ENCODE results near the gene SEPTIN12. TPM values are rescaled to one million over a fixed set of nuclear protein-coding genes. Genes with fewer than 3 reads are reported as not detected.

SEPTIN12 gene
- total RNA-seq, 1 experiment from 2014 or later: not detected

- Histone ChIP-seq H3K9me2 (replicated peaks; ENCODE audit: insufficient read depth, low read length) (no peaks in the 10 kb centered on the region), H3K9me3 (ENCODE audit: low read length) (no peaks in the 10 kb centered on the region), H2AFZ (ENCODE audit: low read length) (no peak overlapping the region), H3K27me3 (ENCODE audit: low read length) (no peaks in the 10 kb centered on the region), H3K4me1 (ENCODE audit: low read length) (no peaks in the 10 kb centered on the region), H4K20me1 (ENCODE audit: insufficient read depth, low read depth, low read length) (no peaks in the 10 kb centered on the region), H3K4me3 (ENCODE audit: low read length) (no peak overlapping the region), H3K27ac (ENCODE audit: low read length) (no peak overlapping the region), H3K36me3 (ENCODE audit: insufficient read depth, low read length) (peaks cover 35% of the 10 kb centered on the region), H3K9ac (ENCODE audit: low read length) (no peak overlapping the region), H3K79me2 (ENCODE audit: low read length) (no peaks in the 10 kb centered on the region), H3K4me2 (ENCODE audit: low read depth, low read length, poor library complexity, severe bottlenecking) (no peak overlapping the region)
- no peak for DNase-seq
These were observed 38.8 kb upstream of the SEPTIN12 start for GRCh38 chr16:4826980-4827379.

GRCh38 chr16:4826526-4826925 lies 38.4 kb upstream of the SEPTIN12 start:
- Histone ChIP-seq H3K9me3 (ENCODE audit: low read length) (no peaks in the 10 kb centered on the region), H3K4me1 (ENCODE audit: low read length) (no peaks in the 10 kb centered on the region), H3K9me2 (replicated peaks; ENCODE audit: insufficient read depth, low read length) (no peaks in the 10 kb centered on the region), H3K9ac (ENCODE audit: low read length) (no peak overlapping the region), H3K4me2 (ENCODE audit: low read depth, low read length, poor library complexity, severe bottlenecking) (no peak overlapping the region), H4K20me1 (ENCODE audit: insufficient read depth, low read depth, low read length) (no peaks in the 10 kb centered on the region), H3K79me2 (ENCODE audit: low read length) (no peaks in the 10 kb centered on the region), H3K36me3 (ENCODE audit: insufficient read depth, low read length) (peaks cover 36% of the 10 kb centered on the region), H3K27ac (ENCODE audit: low read length) (no peak overlapping the region), H3K4me3 (ENCODE audit: low read length) (no peak overlapping the region), H3K27me3 (ENCODE audit: low read length) (no peaks in the 10 kb centered on the region), H2AFZ (ENCODE audit: low read length) (no peak overlapping the region)
- DNase-seq: no peak

- Histone ChIP-seq H3K9me3 (ENCODE audit: low read length) (no peaks in the 10 kb centered on the region), H3K36me3 (ENCODE audit: insufficient read depth, low read length) (peaks cover 41% of the 10 kb centered on the region), H3K4me3 (ENCODE audit: low read length) (no peak overlapping the region), H2AFZ (ENCODE audit: low read length) (no peak overlapping the region), H4K20me1 (ENCODE audit: insufficient read depth, low read depth, low read length) (no peaks in the 10 kb centered on the region), H3K4me2 (ENCODE audit: low read depth, low read length, poor library complexity, severe bottlenecking) (no peak overlapping the region), H3K4me1 (ENCODE audit: low read length) (no peaks in the 10 kb centered on the region), H3K9ac (ENCODE audit: low read length) (no peak overlapping the region), H3K27ac (ENCODE audit: low read length) (no peak overlapping the region), H3K79me2 (ENCODE audit: low read length) (no peaks in the 10 kb centered on the region), H3K27me3 (ENCODE audit: low read length) (no peaks in the 10 kb centered on the region), H3K9me2 (replicated peaks; ENCODE audit: insufficient read depth, low read length) (no peaks in the 10 kb centered on the region)
- no peak for DNase-seq
These were observed 37.1 kb upstream of the SEPTIN12 start for GRCh38 chr16:4825196-4825595.

- Histone ChIP-seq H4K20me1 (ENCODE audit: insufficient read depth, low read depth, low read length) (no peaks in the 10 kb centered on the region), H3K4me2 (ENCODE audit: low read depth, low read length, poor library complexity, severe bottlenecking) (no peak overlapping the region), H3K9me3 (ENCODE audit: low read length) (no peaks in the 10 kb centered on the region), H2AFZ (ENCODE audit: low read length) (no peak overlapping the region), H3K79me2 (ENCODE audit: low read length) (no peaks in the 10 kb centered on the region), H3K27ac (ENCODE audit: low read length) (no peak overlapping the region), H3K4me3 (ENCODE audit: low read length) (no peak overlapping the region), H3K9me2 (replicated peaks; ENCODE audit: insufficient read depth, low read length) (no peaks in the 10 kb centered on the region), H3K27me3 (ENCODE audit: low read length) (no peaks in the 10 kb centered on the region), H3K9ac (ENCODE audit: low read length) (no peak overlapping the region), H3K4me1 (ENCODE audit: low read length) (no peaks in the 10 kb centered on the region), H3K36me3 (ENCODE audit: insufficient read depth, low read length) (peaks cover 40% of the 10 kb centered on the region)
- no peak for DNase-seq
These were observed 32.5 kb upstream of the SEPTIN12 start for GRCh38 chr16:4820652-4821051.

- Histone ChIP-seq H2AFZ (ENCODE audit: low read length) (no peak overlapping the region), H3K9me2 (replicated peaks; ENCODE audit: insufficient read depth, low read length) (no peaks in the 10 kb centered on the region), H3K4me3 (ENCODE audit: low read length) (no peak overlapping the region), H3K27ac (ENCODE audit: low read length) (no peak overlapping the region), H4K20me1 (ENCODE audit: insufficient read depth, low read depth, low read length) (no peaks in the 10 kb centered on the region), H3K9me3 (ENCODE audit: low read length) (no peaks in the 10 kb centered on the region), H3K36me3 (ENCODE audit: insufficient read depth, low read length) (peaks cover 29% of the 10 kb centered on the region), H3K4me1 (ENCODE audit: low read length) (no peaks in the 10 kb centered on the region), H3K9ac (ENCODE audit: low read length) (no peak overlapping the region), H3K79me2 (ENCODE audit: low read length) (no peaks in the 10 kb centered on the region), H3K4me2 (ENCODE audit: low read depth, low read length, poor library complexity, severe bottlenecking) (no peak overlapping the region), H3K27me3 (ENCODE audit: low read length) (no peaks in the 10 kb centered on the region)
- no peak for DNase-seq
These were observed 26.5 kb upstream of the SEPTIN12 start for GRCh38 chr16:4814542-4815173.

- no peak overlapping the region for H2AFZ ChIP-seq (ENCODE audit: low read length)
- H3K4me3 ChIP-seq (ENCODE audit: low read length): no peak overlapping the region
- H3K9ac ChIP-seq (ENCODE audit: low read length): no peak overlapping the region
- H3K36me3 ChIP-seq (ENCODE audit: insufficient read depth, low read length): peaks cover 26% of the 10 kb centered on the region
- no peaks in the 10 kb centered on the region for H3K9me3 ChIP-seq (ENCODE audit: low read length)
- H4K20me1 ChIP-seq (ENCODE audit: insufficient read depth, low read depth, low read length): no peaks in the 10 kb centered on the region
- no peak overlapping the region for H3K4me2 ChIP-seq (ENCODE audit: low read depth, low read length, poor library complexity, severe bottlenecking)
- no peak for DNase-seq
- H3K27me3 ChIP-seq (ENCODE audit: low read length): no peaks in the 10 kb centered on the region
- H3K9me2 ChIP-seq (replicated peaks; ENCODE audit: insufficient read depth, low read length): no peaks in the 10 kb centered on the region
- H3K27ac ChIP-seq (ENCODE audit: low read length): no peak overlapping the region
- no peaks in the 10 kb centered on the region for H3K79me2 ChIP-seq (ENCODE audit: low read length)
- H3K4me1 ChIP-seq (ENCODE audit: low read length): no peaks in the 10 kb centered on the region
These were observed 25.9 kb upstream of the SEPTIN12 start for GRCh38 chr16:4814046-4814445.

GRCh38 chr16:4813251-4814003 lies 25.3 kb upstream of the SEPTIN12 start:
- no peaks in the 10 kb centered on the region for H3K4me1 ChIP-seq (ENCODE audit: low read length)
- no peak overlapping the region for H3K9ac ChIP-seq (ENCODE audit: low read length)
- H3K9me2 ChIP-seq (replicated peaks; ENCODE audit: insufficient read depth, low read length): no peaks in the 10 kb centered on the region
- no peaks in the 10 kb centered on the region for H3K27me3 ChIP-seq (ENCODE audit: low read length)
- H4K20me1 ChIP-seq (ENCODE audit: insufficient read depth, low read depth, low read length): no peaks in the 10 kb centered on the region
- no peak overlapping the region for H2AFZ ChIP-seq (ENCODE audit: low read length)
- no peak for DNase-seq
- H3K4me2 ChIP-seq (ENCODE audit: low read depth, low read length, poor library complexity, severe bottlenecking): no peak overlapping the region
- H3K4me3 ChIP-seq (ENCODE audit: low read length): no peak overlapping the region
- H3K36me3 ChIP-seq (ENCODE audit: insufficient read depth, low read length): peaks cover 26% of the 10 kb centered on the region
- H3K9me3 ChIP-seq (ENCODE audit: low read length): no peaks in the 10 kb centered on the region
- no peak overlapping the region for H3K27ac ChIP-seq (ENCODE audit: low read length)
- H3K79me2 ChIP-seq (ENCODE audit: low read length): no peaks in the 10 kb centered on the region

- Histone ChIP-seq H3K9ac (ENCODE audit: low read length) (no peak overlapping the region), H3K36me3 (ENCODE audit: insufficient read depth, low read length) (peaks cover 29% of the 10 kb centered on the region), H3K9me2 (replicated peaks; ENCODE audit: insufficient read depth, low read length) (no peaks in the 10 kb centered on the region)
These were observed 23.6 kb upstream of the SEPTIN12 start for GRCh38 chr16:4811773-4812172.

More at GRCh38 chr16:4811773-4812172, 23.6 kb upstream of the SEPTIN12 start:
- H3K4me3 ChIP-seq (ENCODE audit: low read length): no peak overlapping the region
- H3K27ac ChIP-seq (ENCODE audit: low read length): no peak overlapping the region
- H3K79me2 ChIP-seq (ENCODE audit: low read length): no peaks in the 10 kb centered on the region
- DNase-seq: no peak
- H2AFZ ChIP-seq (ENCODE audit: low read length): no peak overlapping the region
- H4K20me1 ChIP-seq (ENCODE audit: insufficient read depth, low read depth, low read length): no peaks in the 10 kb centered on the region
- no peaks in the 10 kb centered on the region for H3K9me3 ChIP-seq (ENCODE audit: low read length)
- no peaks in the 10 kb centered on the region for H3K4me1 ChIP-seq (ENCODE audit: low read length)
- no peaks in the 10 kb centered on the region for H3K27me3 ChIP-seq (ENCODE audit: low read length)
- no peak overlapping the region for H3K4me2 ChIP-seq (ENCODE audit: low read depth, low read length, poor library complexity, severe bottlenecking)
